Stimulated activated CD4-positive, alpha-beta T cell treated with anti-CD3 and anti-CD28 coated beads, TNF-alpha, amount 100 ng/mL, for 24 hours (primary cell): ENCODE data around the gene LHFPL6.

Experiments used
- DNase-seq, 3 experiments: peaks; one replicate each; pipeline ENCODE4 v3.0.0-alpha.2; 2020; ENCODE audit warnings: low read depth in 3 of 3

The LHFPL6 gene

DNA sequence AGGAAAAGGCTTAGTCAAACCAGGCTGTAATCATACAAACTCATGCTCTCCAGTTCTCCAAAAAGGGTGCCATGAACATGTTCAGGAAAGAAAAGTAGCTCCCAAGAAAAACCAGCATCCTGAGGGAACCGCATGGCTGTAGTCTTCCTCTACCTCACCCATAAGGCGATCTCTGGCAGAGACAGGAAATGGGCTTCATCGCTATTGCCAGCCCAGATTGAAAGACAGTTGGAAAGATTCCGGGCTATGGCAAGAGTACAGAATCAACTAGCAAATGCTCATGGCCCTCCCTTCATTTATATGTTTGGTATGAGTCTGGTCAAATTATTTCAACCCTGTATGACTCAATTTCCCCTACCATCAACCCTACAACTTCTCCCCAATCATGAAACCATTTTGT lies 140.1 kb downstream of the LHFPL6 start:
- no peak for DNase-seq

DNA sequence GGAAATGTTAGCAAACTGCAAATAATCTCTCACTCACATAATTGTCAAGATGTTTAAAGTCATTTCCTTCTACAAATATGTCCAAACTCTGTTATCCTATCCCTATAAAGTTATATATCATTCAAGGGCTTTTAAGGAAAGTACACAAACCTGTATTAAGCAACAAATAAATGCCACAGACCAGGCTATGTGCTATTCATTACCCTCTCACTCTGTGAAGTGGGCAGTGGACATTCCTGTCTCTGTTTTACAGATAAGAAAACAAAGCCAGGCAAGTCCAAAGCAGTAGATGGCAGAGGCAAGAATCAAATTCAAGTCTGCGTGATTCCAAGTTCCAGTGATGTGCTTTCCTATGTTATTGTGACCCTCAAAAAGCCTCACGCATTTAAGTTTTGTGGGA lies 140.6 kb downstream of the LHFPL6 start:
- DNase-seq = no peak

DNA sequence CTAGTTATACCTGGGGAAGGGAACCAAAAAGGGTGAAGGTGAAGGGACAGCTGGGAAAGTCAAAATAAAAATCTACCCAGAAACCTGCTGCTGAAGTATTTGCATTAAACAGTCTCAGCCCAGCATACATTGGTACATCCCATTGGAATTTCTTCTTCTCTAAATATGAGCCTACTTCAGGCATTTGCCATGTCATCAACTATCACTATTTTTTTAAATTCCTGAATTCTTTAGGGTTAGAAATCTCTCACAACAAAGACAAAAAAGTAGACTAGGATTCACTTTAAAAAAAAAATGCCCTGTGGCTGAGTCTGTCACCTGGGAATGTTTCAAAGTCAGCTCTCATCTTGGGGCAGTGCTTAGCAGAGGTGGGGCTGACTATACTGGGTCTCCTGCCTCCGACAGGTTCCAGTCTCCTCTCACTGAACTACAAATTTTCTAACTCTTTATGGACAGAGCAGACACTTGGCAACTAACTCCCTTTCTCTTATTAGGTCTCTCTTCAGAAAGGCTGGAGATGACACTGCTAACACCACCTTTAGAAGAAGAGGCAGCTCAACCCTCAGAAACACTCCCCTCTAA lies 141.2 kb downstream of the LHFPL6 start:
- no peak for DNase-seq

DNA sequence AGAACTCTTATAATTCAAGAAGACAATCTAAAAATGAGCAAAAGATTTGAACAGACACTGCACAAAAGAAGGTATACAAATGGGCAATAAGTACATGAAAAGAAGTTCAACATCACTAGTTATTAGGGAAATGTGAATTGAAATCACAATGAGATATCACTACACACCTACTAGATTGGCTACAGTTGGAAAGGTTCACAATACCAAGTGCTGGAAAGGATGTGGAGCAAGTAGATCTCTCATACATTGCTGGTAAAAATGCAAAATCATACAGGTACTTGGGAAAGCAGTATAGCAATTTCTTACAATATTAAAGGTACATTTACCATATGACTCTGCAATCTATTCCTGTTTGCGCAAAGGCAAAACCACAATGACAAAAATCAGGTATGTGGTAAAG lies 145.7 kb downstream of the LHFPL6 start:
- DNase-seq = no peak

DNA sequence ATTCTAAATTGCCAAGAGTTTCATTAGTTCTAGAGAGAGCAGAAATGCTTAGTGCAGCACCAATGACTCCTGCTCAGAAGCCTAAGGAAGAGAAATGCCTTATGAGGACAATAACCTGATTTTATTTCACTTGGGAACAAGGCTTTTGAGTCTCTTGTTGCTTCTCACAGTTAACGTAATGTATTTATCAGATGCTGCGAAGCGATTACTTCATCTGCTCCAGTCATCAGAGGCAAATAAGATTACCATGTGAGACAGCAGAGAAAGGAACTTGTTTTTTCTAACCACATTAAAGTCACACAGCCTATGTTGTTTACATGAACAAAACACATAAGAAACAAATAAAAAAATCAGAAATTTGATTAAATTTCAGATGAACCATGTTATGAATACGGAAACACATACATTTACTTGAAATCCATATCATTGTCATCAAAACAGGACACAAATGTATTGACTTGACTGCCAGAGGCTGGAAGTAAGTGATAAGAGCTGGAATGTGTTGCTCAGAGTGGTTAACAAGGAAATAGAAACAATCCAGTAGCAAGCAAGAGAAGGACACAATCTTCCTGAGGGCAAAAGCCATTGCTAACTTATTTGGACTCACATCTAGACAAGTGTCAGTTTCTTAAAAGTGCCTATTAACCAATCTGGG lies 147.3 kb downstream of the LHFPL6 start:
- no peak for DNase-seq

DNA sequence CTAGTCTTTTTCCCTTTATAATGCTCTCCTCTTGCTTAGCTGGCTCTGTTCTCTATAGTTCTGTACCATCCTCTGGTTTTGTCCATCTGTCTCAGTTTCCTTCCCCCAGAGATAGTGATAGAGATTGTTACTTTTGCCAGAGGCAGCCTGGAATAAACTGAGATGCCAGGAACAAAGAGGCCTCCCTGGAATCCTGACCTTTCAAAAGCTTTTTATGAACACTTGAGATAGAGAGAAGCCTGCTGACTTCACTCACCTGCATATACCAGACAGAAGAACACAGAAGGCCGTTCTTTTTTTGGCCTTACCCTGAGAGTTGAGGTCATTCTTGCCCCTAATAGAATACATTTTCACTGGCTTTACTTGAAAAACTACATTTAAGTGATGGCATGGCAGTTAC lies 150.2 kb downstream of the LHFPL6 start:
- no peak for DNase-seq

DNA sequence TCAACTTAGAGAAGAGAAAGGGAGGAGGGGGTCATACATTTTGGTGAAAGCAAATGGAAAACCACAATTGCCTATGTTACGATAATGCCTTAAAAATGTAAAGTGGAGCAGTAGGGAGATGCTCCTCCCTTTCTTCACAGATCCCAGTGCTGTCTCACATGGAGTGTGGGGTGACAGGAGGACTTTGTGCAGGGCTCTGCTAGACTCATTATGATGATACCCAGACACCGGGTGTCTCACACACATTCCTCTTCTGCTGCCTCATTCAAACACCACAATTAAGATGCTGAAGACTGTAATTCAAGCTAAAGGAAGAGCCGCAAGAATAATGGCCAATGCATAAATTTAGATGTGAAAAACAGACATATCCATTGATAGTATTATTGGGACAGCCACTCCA lies 150.6 kb downstream of the LHFPL6 start:
- DNase-seq = no peak

DNA sequence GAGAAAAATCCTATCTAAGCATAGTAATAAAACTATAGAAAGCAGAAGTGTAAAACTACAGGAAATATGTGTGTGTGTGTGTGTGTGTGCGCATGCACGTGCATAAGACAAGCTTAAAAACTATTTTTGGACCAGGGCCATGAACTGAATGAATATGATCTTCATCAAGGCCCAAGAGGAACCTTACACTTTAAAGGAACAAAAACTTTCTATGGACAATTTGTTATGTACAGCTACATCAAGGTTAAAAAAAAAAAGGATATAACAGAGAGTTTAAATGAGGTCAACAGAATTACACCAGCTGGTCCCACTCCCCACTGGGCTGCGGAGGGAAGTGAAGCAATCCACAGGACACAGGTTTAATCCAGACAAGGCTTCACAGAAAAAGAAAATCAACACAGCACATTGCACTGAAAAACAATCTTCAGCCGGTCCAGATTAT lies 151.1 kb downstream of the LHFPL6 start:
- no peak for DNase-seq

DNA sequence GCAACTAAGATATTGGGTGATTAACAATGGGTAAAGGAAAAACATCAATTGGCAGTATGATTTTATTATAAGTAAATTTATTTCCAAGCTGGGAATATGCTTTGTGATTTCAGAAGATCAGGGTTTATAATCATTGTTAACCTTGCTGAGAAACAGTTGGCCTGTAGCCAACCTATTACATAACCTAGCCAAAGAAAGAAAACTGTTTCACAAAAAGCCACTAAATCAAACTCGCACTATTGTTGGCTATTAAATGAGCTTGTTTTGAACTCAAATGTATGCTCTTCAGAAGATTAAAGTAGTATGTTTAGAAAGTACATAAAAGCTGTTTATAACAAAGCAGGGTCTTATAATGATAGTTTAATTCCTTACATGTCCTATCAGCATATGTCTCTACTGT lies 151.7 kb downstream of the LHFPL6 start:
- DNase-seq = no peak

DNA sequence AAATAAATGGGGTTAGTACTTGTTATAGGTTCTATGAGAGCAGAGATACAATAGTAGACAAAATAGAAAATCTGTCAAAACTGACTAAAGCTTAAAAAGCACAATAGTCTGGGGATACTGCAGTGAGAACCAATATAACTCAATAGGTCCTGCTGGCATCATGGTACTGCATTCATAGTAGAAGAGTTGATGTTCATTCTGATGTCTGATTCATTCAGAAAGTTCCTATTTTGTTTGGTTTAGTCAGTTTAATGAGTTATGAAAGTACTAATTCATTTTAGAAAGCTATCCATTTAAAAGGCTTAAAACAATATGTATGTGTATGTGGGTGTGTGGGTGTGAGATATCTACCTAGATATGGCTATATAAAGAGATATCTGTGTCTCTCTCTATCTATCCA lies 152.8 kb downstream of the LHFPL6 start:
- DNase-seq = no peak

DNA sequence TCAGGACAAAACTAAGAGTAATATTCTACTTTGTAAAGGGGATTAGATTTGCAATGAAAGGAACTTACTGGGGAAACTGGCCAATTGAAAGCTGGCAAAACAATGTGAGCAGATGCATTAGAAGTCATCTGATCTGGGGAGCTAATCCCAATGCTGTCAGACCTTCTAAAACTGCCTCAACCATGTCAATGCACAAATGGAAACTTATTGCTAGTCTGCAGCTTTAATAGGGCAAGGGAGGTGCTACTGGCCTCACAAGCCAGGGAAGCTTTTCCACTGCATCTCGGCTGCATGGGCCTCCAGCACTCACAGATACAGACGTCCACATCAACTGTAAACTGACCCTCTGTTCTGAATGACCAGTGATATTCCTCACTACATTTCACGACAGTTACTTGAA lies 154.2 kb downstream of the LHFPL6 start:
- no peak for DNase-seq

DNA sequence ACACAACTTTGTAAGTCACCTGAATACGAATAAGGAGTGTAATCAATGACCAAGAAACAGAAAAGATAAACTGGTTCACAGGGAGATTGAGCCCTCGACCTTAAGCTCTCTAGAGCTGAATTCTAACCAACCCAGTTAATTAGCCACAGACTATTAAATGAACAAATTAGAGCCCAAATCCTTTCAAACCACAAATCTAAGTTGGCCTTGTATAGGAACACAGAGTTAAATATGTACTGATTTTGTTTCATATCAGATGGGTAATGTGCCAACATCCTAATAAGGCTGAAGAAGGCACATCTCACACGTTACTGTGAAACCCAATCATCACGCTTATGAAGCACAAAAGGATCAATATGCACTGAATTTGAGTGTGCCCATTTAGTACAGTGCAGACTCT lies 156.1 kb downstream of the LHFPL6 start:
- DNase-seq = no peak

DNA sequence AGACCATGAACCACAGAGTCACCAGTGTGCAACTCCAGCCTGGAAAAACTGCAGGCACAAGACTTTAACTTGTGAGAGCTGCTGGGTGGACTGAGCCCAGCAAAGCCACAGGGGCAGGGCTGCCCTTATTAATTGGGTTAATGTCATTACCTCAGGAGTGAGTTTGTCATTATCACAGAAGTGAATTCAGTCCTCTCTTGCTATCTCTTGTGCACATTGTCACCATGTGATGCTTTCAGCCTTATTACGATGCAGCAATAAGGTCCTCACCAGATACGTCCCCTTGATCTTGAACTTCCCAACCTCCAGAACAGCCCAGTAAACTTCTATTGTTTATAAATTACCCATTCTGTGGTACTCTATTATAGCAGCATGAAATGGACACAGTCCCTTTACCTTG lies 158.1 kb downstream of the LHFPL6 start:
- DNase-seq = no peak

DNA sequence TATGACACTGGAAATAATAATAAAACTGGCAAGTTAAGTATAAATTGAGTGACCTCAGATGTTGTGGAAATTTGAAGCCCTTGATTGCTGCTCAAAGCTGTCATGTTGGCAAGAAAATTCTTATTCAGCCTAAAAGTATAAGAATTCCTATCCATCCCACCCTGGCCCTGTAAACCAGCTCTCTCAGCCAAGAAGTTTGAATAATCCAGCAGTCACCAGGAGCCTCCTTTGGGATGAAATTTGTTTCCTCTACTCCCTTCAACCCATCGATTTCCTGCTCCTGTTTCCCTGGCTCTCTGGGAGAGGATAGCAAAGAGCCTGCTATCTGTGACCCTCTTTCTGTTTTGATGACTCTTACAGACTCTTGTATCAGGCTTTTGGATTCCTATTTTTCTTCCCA lies 169.3 kb downstream of the LHFPL6 start:
- no peak for DNase-seq

DNA sequence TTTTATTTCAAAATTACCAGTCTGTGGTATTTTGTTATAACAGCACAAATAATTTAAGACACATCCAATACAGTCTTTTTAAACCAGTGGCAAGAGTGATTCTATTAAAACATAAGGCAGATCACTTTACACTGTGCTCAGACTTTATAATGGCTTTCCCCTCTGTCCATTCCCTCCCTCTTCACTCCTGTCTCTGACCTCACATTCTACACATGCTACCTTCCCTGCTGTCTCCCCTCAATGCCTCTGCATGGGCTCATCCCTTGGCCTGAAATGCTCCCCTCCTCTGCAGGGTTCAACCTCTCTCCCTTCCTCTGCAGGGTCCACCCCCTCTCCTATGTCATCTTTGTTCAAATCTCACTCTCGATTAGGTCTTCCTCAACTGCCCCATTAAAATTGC lies 170.8 kb downstream of the LHFPL6 start:
- no peak for DNase-seq

DNA sequence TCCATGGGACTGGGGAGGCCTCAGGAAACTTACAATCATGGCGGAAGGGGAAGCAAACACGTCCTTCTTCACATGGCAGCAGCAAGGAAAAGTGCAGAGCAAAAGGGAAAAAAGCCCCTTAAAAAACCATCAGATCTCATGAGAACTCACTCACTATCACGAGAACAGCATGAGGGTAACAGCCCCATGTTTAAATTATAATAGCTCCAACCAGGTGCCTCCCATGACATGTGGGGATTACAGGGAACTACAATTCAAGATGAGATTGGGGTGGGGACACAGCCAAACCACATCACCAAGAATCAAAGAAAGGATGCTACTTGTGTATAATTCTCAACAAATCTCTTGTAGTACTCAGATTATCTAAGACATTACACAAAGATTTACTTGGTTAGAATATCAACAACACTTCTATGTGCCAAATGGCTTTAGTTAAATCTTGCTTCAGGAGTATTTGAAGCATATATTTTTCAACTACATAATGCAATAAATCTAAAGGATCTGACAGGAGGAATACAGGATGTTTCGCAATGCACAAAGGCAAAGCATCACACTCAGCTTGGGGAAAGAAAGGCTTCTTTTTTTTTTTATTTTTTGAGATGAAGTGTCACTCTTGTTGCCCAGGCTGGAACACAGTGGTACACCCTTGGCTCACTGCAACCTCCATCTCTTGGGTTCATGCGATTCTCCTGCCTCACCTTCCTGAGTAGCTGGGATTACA lies 180.0 kb downstream of the LHFPL6 start:
- no peak for DNase-seq

DNA sequence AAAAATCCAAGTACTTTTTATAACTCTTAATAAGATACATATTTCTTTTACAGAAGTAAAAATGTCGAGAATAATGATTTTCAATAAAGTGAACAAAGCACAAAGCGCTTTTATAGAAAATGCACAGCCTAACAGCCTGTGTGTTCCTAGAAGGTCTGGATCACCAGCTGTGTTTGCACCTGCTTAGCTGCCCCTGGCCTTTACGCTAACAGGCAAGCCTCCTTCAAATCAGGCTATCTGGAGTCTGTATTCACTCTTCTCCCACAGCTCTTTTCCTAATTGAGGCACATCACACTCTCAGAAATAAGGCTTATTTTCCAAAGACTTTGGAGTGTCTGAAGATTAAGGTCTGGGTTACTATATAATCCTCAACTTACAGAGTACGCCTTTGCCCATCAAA lies 183.1 kb downstream of the LHFPL6 start:
- DNase-seq = no peak

DNA sequence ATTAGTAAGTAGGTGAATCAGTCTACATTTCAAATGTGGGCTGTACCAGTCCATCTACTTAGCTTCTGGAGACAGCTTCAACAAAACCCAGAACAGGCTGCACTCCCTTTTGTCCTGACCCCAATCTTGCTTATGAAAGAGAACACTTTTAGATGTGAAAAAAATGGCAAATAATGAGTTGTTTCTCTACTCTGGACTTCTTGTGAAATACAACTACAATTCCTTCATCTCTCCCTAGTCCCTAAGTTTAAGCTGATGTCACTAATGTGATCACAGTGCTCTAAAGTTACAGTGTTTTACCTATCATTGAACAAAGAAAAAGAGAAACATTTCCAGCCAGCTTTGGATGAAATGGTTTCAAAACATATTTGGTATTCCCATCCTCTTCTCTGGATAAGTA lies 183.9 kb downstream of the LHFPL6 start:
- no peak for DNase-seq

DNA sequence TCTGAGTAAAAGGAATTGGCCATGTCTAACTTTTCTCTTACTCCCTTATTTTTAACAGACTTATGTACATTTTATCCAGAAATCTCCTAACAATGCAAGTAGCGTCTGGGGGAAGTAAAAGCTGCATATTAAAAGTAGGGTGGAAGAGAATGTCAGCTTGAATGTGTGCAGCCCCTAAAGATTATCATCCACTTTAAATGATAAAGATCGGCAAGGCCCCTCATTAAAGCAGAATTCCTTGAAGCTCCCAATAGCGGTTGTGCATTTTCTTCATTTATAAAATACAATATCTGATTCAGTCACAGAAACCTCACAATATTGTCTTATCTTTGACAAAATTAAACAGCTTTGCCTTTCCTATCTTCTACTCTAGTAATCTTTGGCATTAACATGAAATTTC lies 184.6 kb downstream of the LHFPL6 start:
- DNase-seq = no peak

DNA sequence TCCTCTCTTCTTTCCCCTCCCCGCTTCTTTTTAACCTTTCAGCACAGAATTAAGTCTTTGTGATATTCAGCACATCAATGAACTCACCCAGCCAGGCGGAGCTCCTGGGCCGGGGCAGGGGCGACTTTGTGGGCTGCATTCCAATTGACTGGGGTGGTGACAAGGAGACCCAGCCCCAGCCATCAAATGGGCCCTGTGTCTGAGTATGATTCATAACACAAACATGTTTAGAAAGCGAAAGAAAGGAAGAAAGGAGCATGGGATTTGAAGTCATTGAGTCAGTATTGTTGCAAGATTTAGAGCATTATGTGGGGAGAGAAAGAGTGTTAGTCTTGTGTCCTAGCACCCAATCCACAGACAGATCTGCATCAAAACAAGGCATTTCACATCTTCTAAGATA lies 185.3 kb downstream of the LHFPL6 start:
- no peak for DNase-seq

DNA sequence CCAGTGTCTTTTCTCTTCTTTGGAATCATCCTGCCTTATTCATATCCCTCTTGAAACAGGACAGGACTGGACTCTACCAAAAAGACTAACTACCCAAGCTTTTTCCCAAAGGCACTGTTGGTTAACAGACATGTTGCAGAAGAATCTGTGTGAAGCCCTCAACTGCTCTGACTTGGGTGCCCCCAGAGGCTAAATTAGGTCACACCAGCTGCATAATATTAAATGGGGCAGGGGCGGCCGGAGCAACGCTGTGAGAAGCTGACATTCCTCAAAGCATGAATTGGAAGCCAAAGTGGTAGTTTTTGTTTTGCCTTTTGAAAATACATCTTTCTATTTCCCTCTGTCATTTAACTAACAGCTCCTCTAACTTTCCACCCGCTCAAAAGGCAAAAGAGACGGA lies 185.9 kb downstream of the LHFPL6 start:
- DNase-seq = no peak

DNA sequence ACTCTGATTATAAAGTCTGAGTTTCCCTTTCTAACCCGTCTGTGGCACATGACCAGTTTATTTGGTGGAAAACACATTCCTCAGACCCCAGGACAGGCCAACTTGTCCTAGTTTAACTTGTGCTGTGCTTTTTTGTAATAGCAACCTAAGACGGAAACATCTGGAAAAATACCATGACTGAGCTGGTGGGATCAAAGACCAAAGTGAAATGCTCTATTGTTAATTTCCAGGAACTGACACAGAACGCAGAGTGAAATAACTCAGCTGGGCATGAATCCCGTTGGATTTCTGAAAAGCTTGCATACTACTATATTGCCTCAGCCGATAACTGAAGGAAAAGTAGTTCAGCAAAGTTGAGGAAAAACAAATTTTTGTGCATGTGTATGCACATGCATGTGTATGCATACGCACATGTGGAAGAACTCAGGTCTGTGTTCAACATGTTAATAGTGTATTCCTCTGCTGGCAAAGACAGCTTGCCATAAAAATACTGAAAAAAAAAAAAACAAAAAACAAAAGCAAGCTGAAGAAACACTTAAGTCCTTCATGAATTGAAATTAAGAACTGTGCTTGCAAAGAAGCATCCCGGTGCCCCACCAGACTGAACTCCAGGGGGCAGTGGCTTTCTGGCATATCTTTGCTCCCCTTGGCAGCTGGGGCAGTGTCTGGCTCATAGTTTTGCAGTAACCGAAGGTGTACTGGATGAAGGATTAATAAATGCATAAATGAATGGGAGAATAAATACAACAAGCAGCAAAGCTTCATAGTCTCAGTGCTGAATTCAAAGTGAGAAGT lies 187.8 kb downstream of the LHFPL6 start:
- DNase-seq = no peak

DNA sequence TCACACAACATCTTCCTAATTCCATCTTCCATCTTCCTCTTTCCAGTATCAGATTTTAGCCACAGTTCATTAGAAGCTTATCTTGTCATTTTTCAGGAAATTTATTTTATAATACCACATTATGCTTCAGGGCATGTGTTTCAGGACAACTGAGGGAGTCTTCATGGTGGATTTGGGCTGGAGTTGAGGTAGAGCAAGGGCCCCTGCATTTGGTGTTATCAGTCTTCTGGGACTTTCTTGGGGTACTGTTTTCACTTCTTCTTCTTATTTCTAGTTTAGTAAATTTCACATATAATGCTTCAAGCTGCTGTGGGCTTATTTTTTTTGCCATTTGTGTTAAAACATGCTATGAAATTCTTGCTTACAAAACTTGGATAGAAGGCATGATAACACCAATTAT lies 188.7 kb downstream of the LHFPL6 start:
- DNase-seq = no peak
